Left forelimb (tissue), 1 donor: ENCODE results near the gene CLTA.
"Not testable (repeated sequence)": the region's sequence is repeated elsewhere in the genome, so short reads cannot be mapped to it uniquely, and the experiment has no call there.

ENCODE experiments used
- DNase-seq: peaks from one replicate; pipeline ENCODE4 v3.0.0-alpha.2; 2018; ENCODE audit warnings: low spot score

CLTA gene

DNA sequence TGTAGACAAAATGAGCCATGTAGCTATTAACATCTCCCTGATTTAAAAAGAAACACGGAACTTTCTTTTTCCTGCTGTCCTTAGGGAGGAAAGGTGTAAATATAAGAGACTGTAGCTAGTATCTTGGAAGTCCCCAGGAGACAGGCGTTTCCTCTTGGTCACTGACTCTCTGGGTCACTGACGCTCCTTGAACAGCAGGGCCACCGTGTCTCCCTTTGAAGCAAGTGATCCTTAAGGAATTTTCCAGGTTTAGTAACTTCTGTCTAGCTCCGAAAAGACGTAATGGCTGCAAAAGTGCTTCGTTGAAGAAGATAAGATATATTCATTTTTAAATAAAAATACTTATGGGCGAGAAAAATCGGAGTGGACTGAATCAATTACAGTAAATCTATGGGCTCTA lies 745 bp upstream of the CLTA start:
- no peak for DNase-seq

DNA sequence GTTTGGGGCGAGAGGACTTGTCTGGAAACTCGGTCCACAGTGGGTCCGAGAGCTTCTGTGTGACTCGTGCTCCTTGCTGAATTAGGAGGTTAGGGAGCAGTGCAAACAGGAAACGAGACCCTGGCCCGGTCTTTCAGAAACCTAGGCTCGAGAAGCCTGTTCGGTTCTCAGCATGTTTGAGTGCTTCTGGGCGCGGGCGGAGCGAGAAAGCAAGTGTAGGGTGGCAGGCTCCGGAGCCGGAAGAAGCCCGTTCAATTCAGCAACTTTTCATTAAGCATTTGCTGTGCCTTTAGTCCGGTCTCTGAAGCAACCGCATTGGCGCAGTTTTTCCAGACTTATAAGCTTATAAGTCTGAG lies 547 bp downstream of the CLTA start:
- DNase-seq, result no peak

DNA sequence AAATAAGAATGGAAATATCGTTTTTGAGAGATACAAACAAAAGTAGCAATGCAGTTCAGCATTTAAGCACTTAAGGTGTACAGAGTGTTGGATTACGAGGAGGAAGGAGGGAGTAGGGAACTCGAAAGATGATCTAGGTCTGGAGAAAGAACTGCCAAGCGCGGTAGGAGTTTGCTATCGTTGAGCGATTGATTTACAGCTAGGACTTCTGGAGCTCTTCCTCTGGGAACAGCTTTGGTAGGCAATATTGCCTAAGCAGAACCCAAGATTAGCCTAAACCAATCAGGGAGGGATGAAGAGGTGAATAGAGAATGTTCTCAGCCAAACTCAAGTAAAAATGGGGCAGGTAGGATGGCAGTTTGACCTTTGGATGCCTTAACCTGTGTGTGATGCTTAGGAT lies 965 bp downstream of the CLTA start:
- DNase-seq, result no peak

DNA sequence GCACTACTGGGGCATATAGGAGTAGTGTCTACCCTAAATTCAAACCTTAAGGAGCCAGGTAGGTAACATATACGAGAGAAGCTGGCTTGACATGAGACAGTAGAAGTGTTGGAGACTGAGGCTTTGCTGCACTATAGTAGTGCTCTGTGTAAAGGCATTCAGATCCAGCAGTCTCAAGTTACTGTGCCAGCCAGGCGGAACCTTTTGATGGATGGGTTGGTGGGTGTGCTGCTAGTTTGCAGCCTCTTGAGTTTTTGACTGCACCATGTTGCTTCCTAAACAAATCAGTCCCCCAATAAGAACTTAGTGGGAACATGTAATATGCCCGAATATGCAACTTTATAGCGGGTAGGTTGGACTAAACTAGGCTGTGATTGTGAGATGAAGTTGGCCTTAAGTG lies 1.5 kb downstream of the CLTA start:
- no peak for DNase-seq

DNA sequence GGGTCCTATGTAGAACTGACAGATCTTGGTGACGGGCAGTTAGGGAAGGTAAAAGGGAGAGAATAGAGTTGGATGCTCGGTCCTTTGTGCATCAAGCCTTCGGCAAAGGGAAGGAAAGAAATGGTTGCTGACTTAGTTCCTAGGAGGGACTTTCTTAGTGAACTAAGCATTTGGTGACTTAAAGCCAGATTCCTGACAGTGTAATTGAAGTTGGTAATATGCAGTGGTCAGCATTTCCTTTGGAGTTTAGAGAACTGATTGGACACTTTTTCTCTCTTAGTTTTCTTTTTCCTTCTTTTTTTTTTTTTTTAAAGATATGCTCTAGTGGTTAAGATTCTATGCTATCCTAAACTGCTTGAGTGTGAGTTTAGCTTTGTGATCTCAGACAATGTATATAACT lies 2.3 kb downstream of the CLTA start:
- DNase-seq, result no peak

DNA sequence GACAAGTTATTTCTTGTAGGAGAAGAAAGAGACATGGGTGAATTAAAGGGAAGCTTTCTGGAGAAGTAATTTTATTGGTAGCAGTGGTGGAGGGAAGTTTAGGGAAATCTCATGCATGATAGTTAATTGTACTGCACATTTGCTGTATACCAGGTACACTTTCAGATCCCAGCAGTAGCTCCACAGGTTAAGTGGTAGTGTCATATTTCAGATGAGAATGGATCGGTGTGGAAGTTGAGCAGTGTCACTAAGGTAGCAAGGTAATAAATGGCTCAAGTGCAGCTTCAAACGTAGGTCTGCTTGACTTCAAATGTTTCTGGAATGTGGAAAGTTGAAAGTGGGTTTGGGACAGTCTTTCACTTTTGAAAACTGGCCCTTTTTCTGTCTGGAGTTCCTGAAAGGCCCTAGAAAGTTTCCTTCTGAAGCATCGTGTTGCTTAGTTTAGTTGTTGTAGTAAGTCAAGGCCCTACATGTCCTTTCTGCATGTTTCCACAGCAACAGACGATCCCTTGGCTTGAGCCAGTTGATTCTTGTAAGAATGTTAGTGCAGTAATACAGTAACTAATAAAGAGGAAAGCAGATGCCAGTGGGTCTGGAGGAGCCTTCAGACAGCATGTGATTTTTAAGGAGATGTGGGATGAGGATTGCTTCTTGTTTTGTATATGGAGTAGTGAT lies 3.7 kb downstream of the CLTA start:
- no peak for DNase-seq

DNA sequence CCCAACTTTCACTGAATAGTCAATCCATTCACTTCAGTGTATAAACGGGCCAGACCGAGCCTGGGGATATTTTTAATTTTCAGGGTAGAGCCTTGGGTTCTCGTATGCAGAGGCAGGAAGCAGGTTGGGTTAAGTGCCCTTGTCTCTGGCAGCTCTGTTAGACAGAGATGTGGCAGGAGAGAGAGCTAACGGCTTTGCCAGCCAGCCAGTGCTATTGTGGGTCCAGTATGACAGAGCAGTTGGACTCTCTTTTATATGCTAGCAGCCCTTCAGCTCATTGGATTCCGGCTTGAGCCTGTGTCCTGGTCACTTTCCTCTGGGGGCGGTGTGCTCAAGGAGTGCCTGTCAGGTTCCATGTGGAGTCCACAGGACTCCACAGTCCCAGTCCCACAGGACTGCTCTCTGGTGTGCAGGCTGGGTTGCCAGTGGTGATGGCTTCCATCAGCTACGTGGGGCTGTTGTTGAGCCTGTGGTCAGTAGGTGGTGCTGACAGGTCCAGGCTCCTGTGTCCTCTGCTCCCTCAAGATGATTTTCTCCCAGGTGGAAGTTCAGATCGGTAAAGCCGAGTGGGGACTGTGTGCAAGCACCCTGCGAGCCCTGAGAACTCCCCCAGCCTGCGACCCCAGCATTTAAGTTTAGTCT lies 14.3 kb downstream of the CLTA start:
- DNase-seq, result no peak

DNA sequence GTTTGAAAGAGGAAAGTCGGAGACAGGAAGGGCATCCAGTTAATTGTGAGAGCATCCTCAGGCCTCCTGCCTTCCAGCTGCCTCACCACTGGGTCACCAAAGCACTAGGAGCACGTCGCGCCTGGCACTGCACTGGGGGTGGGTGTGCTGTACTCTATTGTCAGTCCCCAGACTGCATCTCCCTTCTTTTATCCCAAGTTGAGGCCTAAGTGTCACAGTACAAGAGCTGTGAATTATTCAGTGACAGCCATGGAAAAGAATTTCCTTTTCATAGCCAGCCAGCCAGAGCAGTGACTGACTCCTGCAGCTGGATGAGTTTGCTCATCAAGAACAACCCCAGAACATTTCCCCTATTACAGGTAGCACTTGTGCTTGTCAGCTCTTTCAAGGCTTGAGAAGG lies 16.3 kb downstream of the CLTA start:
- no peak for DNase-seq

DNA sequence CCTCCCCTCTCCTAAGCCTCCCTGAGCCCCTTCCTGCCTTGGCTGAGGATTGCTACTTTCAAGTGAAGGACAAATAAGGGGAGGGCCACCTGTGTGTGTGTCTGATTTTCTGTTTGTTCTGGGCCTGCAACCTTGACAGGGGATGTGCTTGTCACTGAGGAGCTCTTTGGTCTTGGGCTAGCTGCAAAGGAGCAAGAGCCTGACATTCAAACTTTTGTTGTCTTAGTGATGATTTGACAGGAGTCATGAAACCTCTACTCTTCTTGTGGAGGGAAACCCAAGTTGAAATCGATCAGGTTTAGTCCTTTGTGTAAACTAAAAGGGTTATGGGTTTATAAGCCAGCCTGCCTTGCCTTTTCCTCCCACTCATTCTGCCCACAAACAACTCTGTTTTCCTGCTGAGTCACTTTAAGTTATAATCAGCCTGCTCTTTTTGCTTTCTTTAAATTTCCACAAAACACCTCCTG lies 16.9 kb downstream of the CLTA start:
- no peak for DNase-seq

DNA sequence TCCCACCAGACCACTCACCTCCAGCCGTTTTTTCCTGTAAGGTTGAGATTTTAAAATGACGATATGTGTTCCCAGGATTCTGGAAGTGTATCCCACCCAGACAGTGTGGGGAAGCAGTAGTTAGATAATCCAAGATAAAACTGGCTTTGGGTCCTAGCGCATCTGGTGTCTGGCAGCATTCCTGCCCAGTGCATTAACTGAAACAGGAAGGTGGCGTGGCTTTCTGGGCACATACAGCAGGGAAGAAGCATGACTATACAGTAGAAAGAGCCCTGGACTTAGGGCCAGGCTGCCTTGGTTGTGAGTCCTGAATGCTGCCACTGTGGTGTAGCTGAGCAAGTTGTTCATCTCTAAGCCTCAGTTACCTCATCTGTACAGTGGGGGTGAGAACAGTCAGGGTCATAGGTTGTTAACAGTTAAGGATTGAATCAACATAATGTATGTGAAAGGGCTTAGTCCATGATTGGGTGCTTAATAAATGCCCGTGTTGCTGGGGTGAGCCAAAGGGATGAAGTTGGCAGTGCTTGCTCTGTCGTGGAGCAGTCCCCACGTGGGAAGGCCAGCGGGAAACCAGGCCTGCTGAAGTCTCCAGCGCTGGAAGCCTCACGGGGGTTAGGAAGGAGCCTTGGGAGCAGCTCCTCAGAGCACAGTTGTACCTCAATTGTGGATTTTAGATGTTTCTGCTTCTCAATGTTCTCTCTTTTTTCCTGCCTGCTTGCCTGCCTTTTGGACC lies 18.0 kb downstream of the CLTA start:
- DNase-seq, result no peak

DNA sequence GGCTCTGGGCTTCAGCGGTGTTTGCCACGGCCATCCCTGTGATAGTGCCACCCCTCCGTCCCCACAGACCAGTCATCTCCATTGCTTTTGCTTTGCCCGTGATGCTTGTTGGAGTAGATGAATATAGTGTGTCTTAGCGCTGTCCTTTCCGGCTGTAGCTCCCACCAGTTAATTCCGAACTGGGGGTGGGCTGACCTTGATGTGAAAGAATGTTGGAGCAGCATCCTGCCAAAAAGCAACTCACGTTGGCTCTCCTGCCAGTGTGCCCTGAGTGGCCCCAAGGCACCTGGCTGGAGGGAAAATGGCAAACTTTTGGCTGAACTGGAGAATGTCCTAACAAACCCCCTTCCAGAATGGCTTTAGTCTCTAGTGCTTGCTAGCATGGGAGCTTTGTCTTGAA lies 20.0 kb downstream of the CLTA start:
- no peak for DNase-seq

DNA sequence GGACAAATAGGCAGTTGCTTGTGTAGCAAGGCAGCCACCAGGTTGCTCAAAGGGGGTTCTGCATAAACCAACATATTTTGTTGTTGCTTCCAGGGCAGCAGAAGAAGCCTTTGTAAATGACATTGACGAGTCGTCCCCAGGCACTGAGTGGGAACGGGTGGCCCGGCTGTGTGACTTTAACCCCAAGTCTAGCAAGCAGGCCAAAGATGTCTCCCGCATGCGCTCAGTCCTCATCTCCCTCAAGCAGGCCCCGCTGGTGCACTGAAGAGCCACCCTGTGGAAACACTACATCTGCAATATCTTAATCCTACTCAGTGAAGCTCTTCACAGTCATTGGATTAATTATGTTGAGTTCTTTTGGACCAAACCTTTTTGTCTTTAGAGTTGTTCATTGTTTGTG lies 20.8 kb downstream of the CLTA start:
- no peak for DNase-seq

DNA sequence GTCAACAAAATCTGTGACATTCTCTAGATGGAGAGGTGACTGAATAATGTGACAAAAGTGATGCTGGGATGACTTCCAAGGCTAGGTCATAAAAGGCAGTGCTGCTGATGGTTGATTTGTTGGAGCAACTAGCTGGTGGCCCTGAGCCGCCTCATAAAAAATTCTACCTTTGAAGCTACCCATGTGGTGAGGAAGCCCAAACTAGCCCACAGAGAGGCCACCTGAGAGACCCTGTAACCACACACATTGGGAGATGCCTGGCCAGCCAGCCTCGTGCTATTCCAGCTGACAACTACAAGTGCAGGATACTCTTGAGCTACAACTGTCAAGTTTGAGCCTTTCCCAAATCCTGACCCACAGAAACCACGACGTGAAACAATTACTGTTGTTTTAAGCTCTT lies 22.7 kb downstream of the CLTA start:
- no peak for DNase-seq

DNA sequence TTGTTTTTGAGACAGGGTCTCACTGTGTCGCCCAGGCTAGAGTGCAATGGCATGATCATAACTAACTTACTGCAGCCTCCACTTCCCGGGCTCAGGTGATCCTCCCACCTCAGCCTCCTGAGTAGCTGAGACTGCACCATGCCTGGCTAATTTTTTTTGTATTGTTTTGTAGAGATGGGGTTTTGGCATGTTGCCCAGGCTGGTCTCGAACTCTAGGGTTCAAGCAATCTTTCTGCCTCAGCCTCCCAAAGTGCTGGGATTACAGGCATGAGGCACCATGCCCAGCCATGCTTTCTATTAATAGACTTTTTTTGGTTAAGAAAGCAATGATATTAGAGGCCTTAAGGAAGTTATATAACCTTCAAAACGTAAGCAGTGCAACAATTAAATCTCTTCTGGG lies 23.3 kb downstream of the CLTA start:
- no peak for DNase-seq

DNA sequence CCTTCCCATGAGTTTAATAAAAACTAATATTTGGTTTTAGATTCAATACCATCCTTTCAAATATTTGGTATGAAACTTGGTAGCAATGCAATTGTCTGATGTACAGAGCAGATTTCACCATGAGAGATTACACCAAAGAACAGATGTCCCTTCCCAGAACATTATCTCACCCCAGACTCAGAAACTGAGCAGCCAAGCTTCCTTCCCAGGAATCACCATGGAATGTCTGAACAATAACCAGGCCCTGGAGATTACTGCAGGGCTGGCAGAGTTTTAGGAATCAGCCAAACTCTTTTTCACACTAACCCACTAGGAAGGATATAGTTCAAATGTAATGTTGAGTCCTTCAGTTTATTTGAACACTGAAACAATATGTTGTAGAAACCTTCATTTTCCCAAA lies 23.9 kb downstream of the CLTA start:
- no peak for DNase-seq

DNA sequence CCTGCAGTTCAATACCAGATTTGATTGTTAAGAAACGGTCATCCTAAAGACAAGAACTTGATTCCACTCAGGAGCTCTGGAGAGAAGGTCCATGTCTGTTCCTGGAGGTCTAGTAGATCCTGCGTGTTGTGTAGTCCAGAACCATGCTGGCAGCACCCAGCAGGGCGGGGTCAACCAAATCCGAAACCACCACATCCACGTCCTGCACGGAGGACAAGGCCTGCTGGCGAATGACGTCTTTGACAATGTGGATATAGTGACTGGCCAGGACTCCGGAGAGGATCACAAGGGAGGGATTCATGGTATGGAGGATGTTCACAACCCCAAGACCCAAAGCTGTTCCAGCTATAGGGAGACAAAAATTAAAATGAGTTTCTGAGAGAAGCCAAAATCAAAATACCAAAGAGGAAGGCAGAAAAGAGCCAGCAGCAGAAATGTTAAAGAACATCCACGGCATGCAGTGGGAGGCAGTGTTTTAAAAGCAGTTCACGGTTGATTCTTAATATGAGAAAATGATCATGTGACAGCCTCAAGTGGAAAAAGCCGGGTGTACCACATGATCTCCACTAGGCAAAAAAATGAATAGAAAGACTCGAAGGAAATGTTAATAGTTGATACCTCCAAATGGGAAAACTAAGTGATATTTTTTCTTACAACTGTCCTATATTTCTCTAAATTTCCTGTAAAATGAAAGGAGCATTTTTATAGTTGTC lies 26.7 kb downstream of the CLTA start:
- no peak for DNase-seq

DNA sequence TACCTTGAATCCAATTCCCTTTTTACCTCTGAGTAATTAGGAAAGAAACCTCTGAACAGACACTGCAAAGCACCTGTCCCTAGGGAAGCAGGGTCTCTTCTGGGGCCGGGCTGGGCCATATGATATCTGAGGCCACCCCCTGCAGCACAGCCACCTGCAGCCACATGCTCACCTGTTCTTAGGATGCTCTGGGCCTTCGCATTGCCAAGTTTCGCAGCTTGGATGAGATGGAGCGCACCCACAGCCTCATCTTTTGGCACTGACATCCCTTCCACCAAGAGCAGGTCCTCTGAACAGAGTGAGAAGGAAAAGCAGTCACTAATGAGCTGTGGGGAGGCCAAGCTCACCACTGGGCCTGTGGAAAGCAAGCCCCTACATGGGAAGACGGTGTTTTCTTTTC lies 27.3 kb downstream of the CLTA start:
- no peak for DNase-seq

DNA sequence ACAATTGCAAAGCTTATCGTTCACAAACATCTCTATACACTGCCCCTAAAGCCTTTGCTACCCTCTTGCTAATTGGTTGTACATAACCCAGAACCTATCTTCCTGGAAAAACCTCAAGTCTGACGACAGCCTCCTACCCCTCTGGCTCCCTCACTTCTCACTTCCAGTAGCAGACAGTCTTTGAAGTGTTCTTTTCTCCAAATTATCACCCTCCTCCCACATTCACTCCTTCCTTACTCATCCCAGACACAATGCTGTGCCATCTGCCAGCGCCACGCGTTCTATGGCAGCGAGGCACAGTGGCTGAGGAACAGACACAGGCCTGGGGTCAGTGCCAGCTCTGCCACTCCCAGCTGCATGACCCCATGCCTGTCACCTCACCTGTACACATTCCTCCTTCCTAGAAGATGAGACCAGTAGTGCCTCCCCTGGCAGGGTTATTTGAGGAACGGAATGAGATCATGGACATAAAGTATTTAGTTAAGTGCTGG lies 27.7 kb downstream of the CLTA start:
- DNase-seq, result no peak

DNA sequence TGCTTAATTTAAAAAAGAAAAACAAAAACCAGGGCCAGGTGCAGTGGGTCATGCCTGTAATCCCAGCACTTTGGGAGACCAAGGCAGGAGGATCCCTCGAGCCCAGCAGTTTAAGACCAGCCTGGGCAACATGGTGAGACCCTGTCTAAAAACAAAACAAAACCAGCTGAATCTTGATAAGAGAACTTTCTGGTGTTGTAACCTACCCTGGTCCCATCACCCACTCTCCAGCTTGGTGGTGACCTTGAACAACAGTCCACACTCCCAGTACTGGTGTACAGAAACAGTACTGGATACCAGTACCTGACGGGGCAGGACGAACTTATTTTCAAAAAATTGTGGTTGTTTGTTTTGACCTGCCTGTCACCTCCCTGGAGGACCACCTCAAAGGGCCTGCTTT lies 30.9 kb downstream of the CLTA start:
- DNase-seq, result no peak

DNA sequence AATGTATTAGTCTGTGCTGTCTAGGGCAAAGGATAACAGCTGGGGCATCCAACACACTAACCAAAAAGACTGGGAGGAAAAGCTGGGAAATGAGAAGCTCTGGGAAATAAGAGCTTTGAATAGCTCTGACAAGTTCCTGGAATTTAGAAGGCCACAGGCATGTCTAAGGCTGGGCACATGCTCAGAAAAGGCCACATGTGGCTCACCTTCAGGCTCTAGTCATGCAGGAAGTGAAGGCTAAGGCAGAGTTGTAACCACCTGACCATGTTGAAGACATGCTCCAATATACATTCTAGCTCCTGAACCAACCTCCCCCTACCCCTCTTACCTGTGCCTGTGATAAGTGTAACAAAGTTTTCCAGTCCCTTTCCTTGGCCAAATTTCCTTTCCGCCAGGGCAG lies 31.7 kb downstream of the CLTA start:
- no peak for DNase-seq

DNA sequence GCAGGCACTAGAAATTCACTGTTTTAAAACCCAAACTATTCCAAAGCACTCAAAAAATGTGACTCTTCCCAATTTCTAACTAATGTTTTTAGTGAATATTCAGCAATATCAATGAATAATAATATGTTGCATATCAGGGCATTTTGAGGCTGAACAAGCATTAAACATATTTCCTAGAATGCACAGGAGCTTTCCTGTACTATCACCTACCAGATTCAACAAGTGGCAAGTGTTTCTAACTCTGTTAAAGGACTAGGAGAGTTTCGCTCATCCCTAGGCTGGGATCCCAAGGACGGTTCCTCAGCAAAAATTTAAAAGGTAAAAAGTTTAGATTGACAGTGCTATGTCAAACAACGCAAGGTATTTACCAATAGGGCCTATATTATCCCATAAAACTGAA lies 46.5 kb downstream of the CLTA start:
- DNase-seq, result no peak

DNA sequence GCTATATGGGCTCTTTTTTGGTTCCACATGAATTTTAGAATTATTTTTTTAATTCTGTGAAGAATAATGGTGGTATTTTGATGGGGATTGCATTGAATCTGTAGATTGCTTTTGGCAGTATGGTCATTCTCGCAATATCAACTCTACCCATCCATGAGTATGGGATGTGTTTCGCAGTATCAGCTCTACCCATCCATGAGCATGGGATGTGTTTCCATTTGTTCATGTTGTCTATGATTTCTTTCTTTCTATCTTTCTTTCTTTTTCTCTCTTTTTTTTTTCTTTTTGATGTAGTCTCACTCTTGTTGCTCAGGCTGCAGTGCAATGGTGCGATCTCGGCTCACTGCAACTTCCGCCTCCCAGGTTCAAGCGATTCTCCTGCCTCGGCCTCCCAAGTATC lies 48.5 kb downstream of the CLTA start:
- DNase-seq, result not testable (repeated sequence)

DNA sequence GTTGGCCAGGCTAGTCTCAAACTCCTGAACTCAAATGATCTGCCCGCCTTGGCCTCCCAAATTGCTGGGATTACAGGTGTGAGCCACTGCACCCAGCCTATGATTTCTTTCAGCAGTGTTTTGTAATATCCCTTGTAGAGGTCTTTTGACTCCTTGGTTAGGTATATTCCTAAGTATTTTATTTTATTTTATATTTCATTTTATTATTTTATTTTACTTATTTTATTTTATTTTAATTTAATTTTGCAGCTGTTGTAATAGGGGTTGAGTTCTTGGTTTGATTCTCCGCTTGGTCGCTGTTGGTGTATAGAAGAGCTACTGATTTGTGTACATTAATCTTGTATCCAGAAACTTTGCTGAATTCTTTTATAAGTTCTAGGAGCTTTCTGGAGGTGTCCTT lies 49.0 kb downstream of the CLTA start:
- not testable (repeated sequence) for DNase-seq
